Right atrium auricular region (tissue), 2 donors: ENCODE results near the gene ZNF670. TPM values are rescaled to one million over a fixed set of nuclear protein-coding genes. Genes with fewer than 3 reads are reported as not detected.
"Not testable (repeated sequence)": the region's sequence is repeated elsewhere in the genome, so short reads cannot be mapped to it uniquely, and the experiment has no call there.

Source experiments
- DNase-seq: peaks from one replicate; pipeline ENCODE4 v3.0.0-alpha.2; 2019; ENCODE audit warnings: low spot score
- H3K27ac ChIP-seq, 2 donors: fragments of 200-600 bp; sonication (generic); 1 replicate in 1 of 2; 2 replicates in 1 of 2; pipeline ENCODE4 v1.5.1; 2016 to 2019
- H3K27me3 ChIP-seq, 2 donors: fragments of 200-600 bp; sonication (generic); one replicate each; pipeline versions ENCODE4 v1.5.1 to v1.6.0; 2017 to 2019
- H3K36me3 ChIP-seq: fragments of 200-600 bp; sonication (generic); one replicate; pipeline ENCODE4 v1.5.1; 2016
- H3K4me1 ChIP-seq, 2 donors: fragments of 200-600 bp; sonication (generic); one replicate each; pipeline versions ENCODE4 v1.5.1 to v1.6.0; 2017 to 2019
- H3K4me3 ChIP-seq, 2 donors: fragments of 200-600 bp; sonication (generic); 1 replicate in 1 of 2; 2 replicates in 1 of 2; pipeline ENCODE4 v1.5.1; 2017 to 2019; ENCODE audit warnings: mild to moderate bottlenecking in 1 of 2, moderate library complexity in 1 of 2
- H3K9me3 ChIP-seq, 2 donors: fragments of 200-600 bp; sonication (generic); one replicate each; pipeline ENCODE4 v1.5.1; 2019
- total RNA-seq, 2 donors: library from RNA; depleted of rRNA; stranded (reverse); fragments of >200 nt; gene quantifications; one replicate each; pipeline ENCODE4 v1.1.0, GENCODE V29; 2016
- TF ChIP-seq, protein P1 (sequence below), 2 donors: fragments of 200-600 bp; sonication (generic); IDR thresholded peaks; one replicate each; pipeline ENCODE4 v1.5.1; 2019; ENCODE audit warnings: antibody characterized with exemption in 2 of 2

The ZNF670 gene
- total RNA-seq, 2 donors from 2014 or later: 0.93 to 1.8 TPM

DNA sequence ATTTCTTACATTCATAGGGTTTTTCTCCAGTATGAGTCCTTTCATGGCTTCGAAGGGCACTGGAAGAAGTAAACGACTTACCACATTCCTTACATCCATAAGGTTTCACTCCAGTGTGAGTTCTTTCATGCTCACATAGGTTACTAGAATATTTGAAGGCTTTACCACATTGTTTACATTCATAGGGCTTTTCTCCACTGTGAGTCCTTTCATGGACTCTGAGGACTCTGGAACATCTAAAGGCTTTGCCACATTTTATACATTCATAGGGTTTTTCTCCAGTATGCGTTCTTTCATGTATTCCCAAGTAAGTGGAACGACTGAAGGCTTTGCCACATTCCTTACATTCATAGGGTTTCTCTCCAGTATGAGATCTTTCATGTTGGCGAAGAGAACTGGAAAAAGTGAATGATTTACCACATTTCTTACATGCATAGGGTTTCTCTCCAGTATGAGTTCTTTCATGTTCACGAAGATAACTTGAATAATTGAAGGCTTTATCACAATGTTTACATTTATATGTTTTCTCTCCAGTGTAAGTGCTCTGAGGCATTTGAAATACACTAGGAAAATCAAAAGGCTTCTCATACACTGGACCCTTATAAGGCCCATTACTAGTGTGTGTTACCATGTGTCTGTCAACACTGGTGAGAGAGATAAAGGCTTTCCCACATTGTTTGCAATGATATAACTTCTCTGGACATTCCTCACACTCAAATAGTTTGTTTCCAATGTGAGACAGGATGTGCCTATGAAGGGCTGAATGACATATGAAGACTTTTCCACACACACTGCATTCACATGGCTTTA is 40.9 kb downstream of the ZNF670 start:
- Histone ChIP-seq H3K4me1 (no peaks in the 10 kb centered on the region), H3K9me3 (peaks cover 13 to 70% of the 10 kb centered on the region in 2 donors), H3K27me3 (no peaks in the 10 kb centered on the region), H3K36me3 (peaks cover 23% of the 10 kb centered on the region), H3K27ac (no peak overlapping the region), H3K4me3 (no peak overlapping the region)
- TF ChIP-seq, protein P1, sequence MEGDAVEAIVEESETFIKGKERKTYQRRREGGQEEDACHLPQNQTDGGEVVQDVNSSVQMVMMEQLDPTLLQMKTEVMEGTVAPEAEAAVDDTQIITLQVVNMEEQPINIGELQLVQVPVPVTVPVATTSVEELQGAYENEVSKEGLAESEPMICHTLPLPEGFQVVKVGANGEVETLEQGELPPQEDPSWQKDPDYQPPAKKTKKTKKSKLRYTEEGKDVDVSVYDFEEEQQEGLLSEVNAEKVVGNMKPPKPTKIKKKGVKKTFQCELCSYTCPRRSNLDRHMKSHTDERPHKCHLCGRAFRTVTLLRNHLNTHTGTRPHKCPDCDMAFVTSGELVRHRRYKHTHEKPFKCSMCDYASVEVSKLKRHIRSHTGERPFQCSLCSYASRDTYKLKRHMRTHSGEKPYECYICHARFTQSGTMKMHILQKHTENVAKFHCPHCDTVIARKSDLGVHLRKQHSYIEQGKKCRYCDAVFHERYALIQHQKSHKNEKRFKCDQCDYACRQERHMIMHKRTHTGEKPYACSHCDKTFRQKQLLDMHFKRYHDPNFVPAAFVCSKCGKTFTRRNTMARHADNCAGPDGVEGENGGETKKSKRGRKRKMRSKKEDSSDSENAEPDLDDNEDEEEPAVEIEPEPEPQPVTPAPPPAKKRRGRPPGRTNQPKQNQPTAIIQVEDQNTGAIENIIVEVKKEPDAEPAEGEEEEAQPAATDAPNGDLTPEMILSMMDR (IDR thresholded peaks at IDR 0.05): no peak
- no peak for DNase-seq

- not testable (repeated sequence) for H3K36me3 ChIP-seq, H3K4me3 ChIP-seq, H3K4me1 ChIP-seq, H3K27ac ChIP-seq, DNase-seq, H3K27me3 ChIP-seq
- H3K9me3 ChIP-seq: peaks cover 5 to 70% of the 10 kb centered on the region in 2 donors
Measured at GRCh38 chr1:247032306-247032705, 46.3 kb downstream of the ZNF670 start.

Other genes with a start within 250 kb of the ZNF670 start
- 10 to 100 TPM; 21.6 to 24.4 TPM for gene AHCTF1, start 146.9 kb downstream of the ZNF670 start, total RNA-seq
- under 1 TPM in 1 of 2 donors, not detected in 1; 0.08 TPM for gene ZNF695, start 70.8 kb downstream of the ZNF670 start, total RNA-seq
- gene ZNF669, start 25.5 kb upstream of the ZNF670 start, total RNA-seq: 1 to 10 TPM; 3.2 to 3.6 TPM
- gene ZNF124, start 93.2 kb upstream of the ZNF670 start, total RNA-seq: 10 to 100 TPM; 10.2 to 22.6 TPM
- not detected for gene VN1R5, start 177.3 kb upstream of the ZNF670 start, total RNA-seq